DND-41 (cell line): ENCODE data around the gene CD4.
A peak's percentile ranks its signal among the peaks of the same experiment; 100 is the strongest.

Experiments
- ATAC-seq: fragments of 200-7000 bp; cut with Tn5 transposase; 3 replicates; pipeline ENCODE4 v1.9.1; 2021; ENCODE audit warnings: low read depth; ENCODE audit not compliant: insufficient read depth
- DNase-seq: peaks from one replicate; pipeline ENCODE4 v3.0.0-alpha.2; 2020
- H2AFZ ChIP-seq: 2 replicates; pipeline ENCODE4 v1.6.0; 2012; ENCODE audit warnings: low read depth, low read length
- H3K27ac ChIP-seq: 2 replicates; pipeline ENCODE4 v1.5.1; 2012; ENCODE audit warnings: low read length, inconsistent platforms
- H3K27me3 ChIP-seq: fragments of 200-600 bp; sonication (generic); 2 replicates; pipeline ENCODE4 v1.6.0; 2012; ENCODE audit warnings: low read length, mild to moderate bottlenecking, inconsistent platforms; ENCODE audit not compliant: insufficient read depth, poor library complexity
- H3K36me3 ChIP-seq: 2 replicates; pipeline ENCODE4 v1.5.1; 2012; ENCODE audit warnings: low read length, inconsistent platforms; ENCODE audit not compliant: insufficient read depth
- H3K4me1 ChIP-seq: 2 replicates; pipeline ENCODE4 v1.5.1; 2012; ENCODE audit warnings: mild to moderate bottlenecking, low read length; ENCODE audit not compliant: insufficient read depth
- H3K4me2 ChIP-seq: 2 replicates; pipeline ENCODE4 v1.6.0; 2012; ENCODE audit warnings: mild to moderate bottlenecking, moderate library complexity, low read length, inconsistent platforms; ENCODE audit not compliant: insufficient read depth
- H3K4me3 ChIP-seq, 2 experiments: fragments of 200-600 bp in 1 of 2; shearing (Covaris generic) in 1 of 2; 2 replicates each; pipeline ENCODE4 v1.5.1; 2012 to 2016; ENCODE audit warnings: inconsistent platforms in 2 of 2, low read length in 2 of 2, mild to moderate bottlenecking in 2 of 2, low read depth in 1 of 2, moderate library complexity in 1 of 2
- H3K79me2 ChIP-seq: 2 replicates; pipeline ENCODE4 v1.6.0; 2012; ENCODE audit warnings: low read length, inconsistent platforms; ENCODE audit not compliant: insufficient read depth
- H3K9ac ChIP-seq: 2 replicates; pipeline ENCODE4 v1.6.0; 2012; ENCODE audit warnings: low read depth, mild to moderate bottlenecking, inconsistent platforms, low read length, moderate library complexity
- H3K9me3 ChIP-seq: 2 replicates; pipeline ENCODE4 v1.5.1; 2012; ENCODE audit warnings: low read length, moderate library complexity, mild to moderate bottlenecking, inconsistent platforms; ENCODE audit not compliant: insufficient read depth, severe bottlenecking
- H4K20me1 ChIP-seq: 2 replicates; pipeline ENCODE4 v1.6.0; 2012; ENCODE audit warnings: low read length; ENCODE audit not compliant: insufficient read depth
- CTCF ChIP-seq: IDR thresholded peaks from 2 replicates; pipeline ENCODE4 v1.5.1; 2012; ENCODE audit warnings: borderline replicate concordance, low read length, moderate library complexity, mild to moderate bottlenecking; ENCODE audit not compliant: poor library complexity, severe bottlenecking; ENCODE audit errors: extremely low read depth
- EZH2 ChIP-seq: IDR thresholded peaks from 3 replicates; pipeline ENCODE4 v1.6.1; 2012; ENCODE audit warnings: borderline replicate concordance, low read depth, mild to moderate bottlenecking, moderate library complexity, low read length, inconsistent platforms; ENCODE audit not compliant: severe bottlenecking

CD4 gene

GRCh38 chr12:6829536-6830220, 40.4 kb downstream of the CD4 start:
- H3K36me3 ChIP-seq = no peaks in the 10 kb centered on the region
- TF ChIP-seq CTCF (no peak), EZH2 (peak; percentile 5)
- H3K4me2 ChIP-seq = peak overlapping the region; percentile 57
- peaks cover 73% of the 10 kb centered on the region for H3K27me3 ChIP-seq
- no peak overlapping the region for H3K4me3 ChIP-seq
- H3K9ac ChIP-seq = no peak overlapping the region; the same call in 1 of the 2 replicates
- peaks cover 13% of the 10 kb centered on the region; the same call in 1 of the 2 replicates for H4K20me1 ChIP-seq
- no peak overlapping the region for H2AFZ ChIP-seq
- no peak overlapping the region for H3K27ac ChIP-seq
- H3K79me2 ChIP-seq = no peaks in the 10 kb centered on the region
- DNase-seq (no peak), ATAC-seq (no peak)
- H3K4me1 ChIP-seq = peaks cover 15% of the 10 kb centered on the region
- H3K9me3 ChIP-seq = no peaks in the 10 kb centered on the region

GRCh38 chr12:6830286-6830890, 41.1 kb downstream of the CD4 start:
- Histone ChIP-seq H2AFZ (no peak overlapping the region), H3K79me2 (no peaks in the 10 kb centered on the region), H3K9me3 (no peaks in the 10 kb centered on the region), H3K4me3 (no peak overlapping the region), H3K27me3 (peaks cover 66% of the 10 kb centered on the region), H3K4me1 (peaks cover 15% of the 10 kb centered on the region), H3K27ac (no peak overlapping the region), H3K36me3 (no peaks in the 10 kb centered on the region), H3K4me2 (no peak overlapping the region), H4K20me1 (peaks cover 8% of the 10 kb centered on the region; the same call in 1 of the 2 replicates), H3K9ac (no peak overlapping the region)
- DNase-seq = no peak
- no peak for TF ChIP-seq EZH2
- no peak for TF ChIP-seq CTCF
- no peak for ATAC-seq

- Histone ChIP-seq H3K9ac (no peak overlapping the region), H3K9me3 (no peaks in the 10 kb centered on the region), H3K36me3 (no peaks in the 10 kb centered on the region), H4K20me1 (peaks cover 7% of the 10 kb centered on the region; the same call in 1 of the 2 replicates), H2AFZ (no peak overlapping the region), H3K4me3 (no peak overlapping the region), H3K27ac (no peak overlapping the region), H3K27me3 (peaks cover 62% of the 10 kb centered on the region), H3K79me2 (no peaks in the 10 kb centered on the region), H3K4me1 (peaks cover 15% of the 10 kb centered on the region), H3K4me2 (no peak overlapping the region)
- DNase-seq = no peak
- no peak for ATAC-seq
- TF ChIP-seq CTCF = no peak
- no peak for TF ChIP-seq EZH2
Measured at GRCh38 chr12:6830999-6831398, 41.7 kb downstream of the CD4 start.
